Measurements from ENCODE around the gene PPM1L. TPM values are rescaled to one million over a fixed set of nuclear protein-coding genes. Genes with fewer than 3 reads are reported as not detected.
A peak's percentile ranks its signal among the peaks of the same experiment; 100 is the strongest.

The PPM1L gene
- total and polyA plus RNA-seq, 2 of the 13 experiments (the other 11 are each of a cell fraction or from before 2014, with no cell fraction given) = 0.22 to 1.4 TPM

DNA sequence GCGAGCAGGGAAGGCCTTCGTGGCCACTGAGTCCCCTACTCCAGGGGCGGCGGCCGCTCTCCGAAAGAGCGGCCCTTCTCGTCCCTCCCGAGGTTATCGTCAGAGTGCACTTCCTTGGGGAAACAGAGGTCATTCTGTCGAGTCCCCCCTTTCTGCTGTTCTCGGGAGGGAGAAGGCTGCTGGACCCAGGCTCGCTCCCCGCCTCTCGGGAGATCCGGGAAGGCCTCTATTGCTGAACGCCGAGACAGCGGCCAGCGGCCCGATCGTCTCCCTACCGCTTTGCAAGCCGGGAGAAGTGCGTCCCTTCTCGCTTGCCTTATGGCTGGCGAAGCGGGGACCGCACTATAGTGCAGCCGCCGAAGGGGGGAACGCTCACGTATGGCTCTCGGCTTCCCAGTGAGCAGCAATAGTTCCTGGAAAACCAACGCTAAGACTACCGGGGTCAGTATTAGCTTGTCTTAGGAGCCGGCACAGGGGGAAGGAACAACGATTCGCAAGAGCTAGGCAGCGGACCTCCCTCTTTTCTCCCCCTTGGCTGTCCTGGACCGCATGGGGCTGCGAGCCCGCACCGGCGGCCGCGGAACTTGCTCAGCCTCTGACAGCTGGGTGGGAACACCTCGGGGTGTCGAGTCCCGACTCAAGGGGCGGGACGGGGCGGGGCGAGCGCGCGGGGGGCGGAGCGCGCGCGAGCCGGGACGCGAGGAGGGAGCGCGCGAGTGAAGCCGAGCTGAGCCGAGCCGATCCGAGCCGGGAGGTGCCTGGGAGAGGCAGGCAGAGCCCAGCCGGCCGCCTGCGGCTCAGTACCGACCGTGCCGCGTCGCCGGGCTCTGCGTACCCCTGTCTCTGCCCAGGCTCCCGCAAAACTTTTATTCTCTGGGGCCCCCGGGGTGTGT is 930 bp upstream of the PPM1L start (continued):
- TF ChIP-seq, protein P1, sequence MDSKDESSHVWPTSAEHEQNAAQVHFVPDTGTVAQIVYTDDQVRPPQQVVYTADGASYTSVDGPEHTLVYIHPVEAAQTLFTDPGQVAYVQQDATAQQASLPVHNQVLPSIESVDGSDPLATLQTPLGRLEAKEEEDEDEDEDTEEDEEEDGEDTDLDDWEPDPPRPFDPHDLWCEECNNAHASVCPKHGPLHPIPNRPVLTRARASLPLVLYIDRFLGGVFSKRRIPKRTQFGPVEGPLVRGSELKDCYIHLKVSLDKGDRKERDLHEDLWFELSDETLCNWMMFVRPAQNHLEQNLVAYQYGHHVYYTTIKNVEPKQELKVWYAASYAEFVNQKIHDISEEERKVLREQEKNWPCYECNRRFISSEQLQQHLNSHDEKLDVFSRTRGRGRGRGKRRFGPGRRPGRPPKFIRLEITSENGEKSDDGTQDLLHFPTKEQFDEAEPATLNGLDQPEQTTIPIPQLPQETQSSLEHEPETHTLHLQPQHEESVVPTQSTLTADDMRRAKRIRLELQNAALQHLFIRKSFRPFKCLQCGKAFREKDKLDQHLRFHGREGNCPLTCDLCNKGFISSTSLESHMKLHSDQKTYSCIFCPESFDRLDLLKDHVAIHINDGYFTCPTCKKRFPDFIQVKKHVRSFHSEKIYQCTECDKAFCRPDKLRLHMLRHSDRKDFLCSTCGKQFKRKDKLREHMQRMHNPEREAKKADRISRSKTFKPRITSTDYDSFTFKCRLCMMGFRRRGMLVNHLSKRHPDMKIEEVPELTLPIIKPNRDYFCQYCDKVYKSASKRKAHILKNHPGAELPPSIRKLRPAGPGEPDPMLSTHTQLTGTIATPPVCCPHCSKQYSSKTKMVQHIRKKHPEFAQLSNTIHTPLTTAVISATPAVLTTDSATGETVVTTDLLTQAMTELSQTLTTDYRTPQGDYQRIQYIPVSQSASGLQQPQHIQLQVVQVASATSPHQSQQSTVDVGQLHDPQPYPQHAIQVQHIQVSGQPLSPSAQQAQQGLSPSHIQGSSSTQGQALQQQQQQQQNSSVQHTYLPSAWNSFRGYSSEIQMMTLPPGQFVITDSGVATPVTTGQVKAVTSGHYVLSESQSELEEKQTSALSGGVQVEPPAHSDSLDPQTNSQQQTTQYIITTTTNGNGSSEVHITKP (CRISPR knock-in tag; IDR thresholded peaks at IDR 0.05; ENCODE audit: low read depth) = peak; percentile 99
- TF ChIP-seq PAF1 (CRISPR knock-in tag; IDR thresholded peaks at IDR 0.05) (no peak), GABPB1 (CRISPR knock-in tag; IDR thresholded peaks at IDR 0.05) (peak; percentile 56; the same call in 1 of the 2 replicates), CC2D1A (CRISPR knock-in tag; IDR thresholded peaks at IDR 0.05) (no peak), KLF15 (CRISPR knock-in tag; IDR thresholded peaks at IDR 0.05; ENCODE audit: borderline replicate concordance) (no peak), MTA3 (CRISPR knock-in tag; IDR thresholded peaks at IDR 0.05) (no peak), PPARG (CRISPR knock-in tag; conservative IDR thresholded peaks at IDR 0.05) (no peak), HOXA5 (CRISPR knock-in tag; IDR thresholded peaks at IDR 0.05) (no peak), KMT2B (CRISPR knock-in tag; IDR thresholded peaks at IDR 0.05) (no peak), ZNF10 (CRISPR knock-in tag; IDR thresholded peaks at IDR 0.05; ENCODE audit: borderline replicate concordance, low read depth) (no peak), IRF1 (CRISPR knock-in tag; IDR thresholded peaks at IDR 0.05; ENCODE audit: low read depth) (no peak), LRRFIP1 (CRISPR knock-in tag; conservative IDR thresholded peaks at IDR 0.05) (no peak), MBNL3 (CRISPR knock-in tag; conservative IDR thresholded peaks at IDR 0.05) (no peak), ZNF883 (CRISPR knock-in tag; IDR thresholded peaks at IDR 0.05; ENCODE audit: not compliant biosample characterization) (no peak), ESRRA (CRISPR knock-in tag; IDR thresholded peaks at IDR 0.05; ENCODE audit: low read depth) (no peak; the same call in 1 of the 2 replicates), SRSF4 (IDR thresholded peaks at IDR 0.05; ENCODE audit: low read depth, low read length, poor library complexity, severe bottlenecking) (no peak), MYC (CRISPR knock-in tag; IDR thresholded peaks at IDR 0.05; ENCODE audit: borderline replicate concordance) (peak; percentile 25; the same call in 1 of the 2 replicates), MAF1 (CRISPR knock-in tag; IDR thresholded peaks at IDR 0.05; ENCODE audit: borderline replicate concordance) (no peak), MED8 (CRISPR knock-in tag; IDR thresholded peaks at IDR 0.05; ENCODE audit: insufficient replicate concordance) (no peak)
- TF ChIP-seq, protein P2, sequence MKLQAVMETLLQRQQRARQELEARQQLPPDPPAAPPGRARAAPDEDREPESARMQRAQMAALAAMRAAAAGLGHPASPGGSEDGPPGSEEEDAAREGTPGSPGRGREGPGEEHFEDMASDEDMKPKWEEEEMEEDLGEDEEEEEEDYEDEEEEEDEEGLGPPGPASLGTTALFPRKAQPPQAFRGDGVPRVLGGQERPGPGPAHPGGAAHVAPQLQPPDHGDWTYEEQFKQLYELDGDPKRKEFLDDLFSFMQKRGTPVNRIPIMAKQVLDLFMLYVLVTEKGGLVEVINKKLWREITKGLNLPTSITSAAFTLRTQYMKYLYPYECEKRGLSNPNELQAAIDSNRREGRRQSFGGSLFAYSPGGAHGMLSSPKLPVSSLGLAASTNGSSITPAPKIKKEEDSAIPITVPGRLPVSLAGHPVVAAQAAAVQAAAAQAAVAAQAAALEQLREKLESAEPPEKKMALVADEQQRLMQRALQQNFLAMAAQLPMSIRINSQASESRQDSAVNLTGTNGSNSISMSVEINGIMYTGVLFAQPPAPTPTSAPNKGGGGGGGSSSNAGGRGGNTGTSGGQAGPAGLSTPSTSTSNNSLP (IDR thresholded peaks at IDR 0.05; ENCODE audit: low read depth, low read length) = no peak

Data from HepG2 (cell line).